ENCODE measurements around the gene MYH16. TPM values are rescaled to one million over a fixed set of nuclear protein-coding genes. Genes with fewer than 3 reads are reported as not detected.

The MYH16 gene
- polyA plus RNA-seq, 1 donor from 2014 or later, result not detected

DNA sequence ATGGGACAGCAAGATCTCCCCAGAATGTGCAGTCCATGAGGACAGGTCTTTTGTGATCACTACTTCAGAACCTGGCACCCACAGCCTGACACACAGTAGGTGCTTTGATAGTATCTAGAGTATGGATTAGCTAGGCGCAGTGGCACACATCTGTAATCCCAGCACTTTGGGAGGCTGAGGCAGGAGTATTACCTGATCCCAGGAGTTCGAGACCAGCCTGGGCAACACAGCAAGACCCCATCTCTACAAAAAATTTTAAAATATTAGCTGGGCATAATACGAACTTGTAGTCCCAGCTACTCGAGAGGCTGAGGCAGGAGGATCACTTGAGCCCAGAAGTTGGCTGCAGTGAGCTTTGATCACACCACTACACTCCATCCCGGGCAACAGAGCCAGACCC, 79.6 kb downstream of the MYH16 start:
- Histone ChIP-seq H3K9me2 (ENCODE audit: insufficient read depth, low read length) (no peaks in the 10 kb centered on the region), H3K79me2 (replicated peaks; ENCODE audit: insufficient read depth, low read length) (no peaks in the 10 kb centered on the region), H3K4me2 (ENCODE audit: low read length) (no peak overlapping the region), H3F3A (ENCODE audit: insufficient read depth, low read length, poor library complexity, severe bottlenecking) (no peaks in the 10 kb centered on the region), H3K36me3 (ENCODE audit: insufficient read depth, low read length) (peaks cover 3% of the 10 kb centered on the region), H4K20me1 (ENCODE audit: insufficient read depth) (no peaks in the 10 kb centered on the region), H3K9ac (ENCODE audit: low read length) (no peak overlapping the region), H3K4me3 (ENCODE audit: low read length) (no peak overlapping the region), H3K27ac (ENCODE audit: low read length) (no peak overlapping the region), H3K9me3 (ENCODE audit: low read length) (no peaks in the 10 kb centered on the region), H2AFZ (ENCODE audit: low read depth, low read length) (no peak overlapping the region), H3K27me3 (ENCODE audit: insufficient read depth, low read depth, low read length) (no peaks in the 10 kb centered on the region)
- TF ChIP-seq RAD21 (conservative IDR thresholded peaks at IDR 0.05), result no peak
- TF ChIP-seq EZH2 (IDR thresholded peaks at IDR 0.05; ENCODE audit: borderline replicate concordance, insufficient read depth, low read length, poor library complexity, severe bottlenecking), result no peak
- no peak for TF ChIP-seq CTCF (IDR thresholded peaks at IDR 0.05; ENCODE audit: poor library complexity, severe bottlenecking)
- no peak for TF ChIP-seq POLR2AphosphoS5 (IDR thresholded peaks at IDR 0.05)
- no peak for TF ChIP-seq SMC3 (conservative IDR thresholded peaks at IDR 0.05; ENCODE audit: poor library complexity)
- no peak for TF ChIP-seq TAF1 (IDR thresholded peaks at IDR 0.05; ENCODE audit: low read depth)
- no peak for TF ChIP-seq MXI1 (conservative IDR thresholded peaks at IDR 0.05; ENCODE audit: poor library complexity, severe bottlenecking)
- TF ChIP-seq EP300 (conservative IDR thresholded peaks at IDR 0.05; ENCODE audit: poor library complexity, severe bottlenecking), result no peak
- TF ChIP-seq, protein P1, sequence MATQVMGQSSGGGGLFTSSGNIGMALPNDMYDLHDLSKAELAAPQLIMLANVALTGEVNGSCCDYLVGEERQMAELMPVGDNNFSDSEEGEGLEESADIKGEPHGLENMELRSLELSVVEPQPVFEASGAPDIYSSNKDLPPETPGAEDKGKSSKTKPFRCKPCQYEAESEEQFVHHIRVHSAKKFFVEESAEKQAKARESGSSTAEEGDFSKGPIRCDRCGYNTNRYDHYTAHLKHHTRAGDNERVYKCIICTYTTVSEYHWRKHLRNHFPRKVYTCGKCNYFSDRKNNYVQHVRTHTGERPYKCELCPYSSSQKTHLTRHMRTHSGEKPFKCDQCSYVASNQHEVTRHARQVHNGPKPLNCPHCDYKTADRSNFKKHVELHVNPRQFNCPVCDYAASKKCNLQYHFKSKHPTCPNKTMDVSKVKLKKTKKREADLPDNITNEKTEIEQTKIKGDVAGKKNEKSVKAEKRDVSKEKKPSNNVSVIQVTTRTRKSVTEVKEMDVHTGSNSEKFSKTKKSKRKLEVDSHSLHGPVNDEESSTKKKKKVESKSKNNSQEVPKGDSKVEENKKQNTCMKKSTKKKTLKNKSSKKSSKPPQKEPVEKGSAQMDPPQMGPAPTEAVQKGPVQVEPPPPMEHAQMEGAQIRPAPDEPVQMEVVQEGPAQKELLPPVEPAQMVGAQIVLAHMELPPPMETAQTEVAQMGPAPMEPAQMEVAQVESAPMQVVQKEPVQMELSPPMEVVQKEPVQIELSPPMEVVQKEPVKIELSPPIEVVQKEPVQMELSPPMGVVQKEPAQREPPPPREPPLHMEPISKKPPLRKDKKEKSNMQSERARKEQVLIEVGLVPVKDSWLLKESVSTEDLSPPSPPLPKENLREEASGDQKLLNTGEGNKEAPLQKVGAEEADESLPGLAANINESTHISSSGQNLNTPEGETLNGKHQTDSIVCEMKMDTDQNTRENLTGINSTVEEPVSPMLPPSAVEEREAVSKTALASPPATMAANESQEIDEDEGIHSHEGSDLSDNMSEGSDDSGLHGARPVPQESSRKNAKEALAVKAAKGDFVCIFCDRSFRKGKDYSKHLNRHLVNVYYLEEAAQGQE (IDR thresholded peaks at IDR 0.05; ENCODE audit: borderline replicate concordance), result no peak

GRCh38 chr7:99355098-99355497, 82.5 kb downstream of the MYH16 start:
- no peaks in the 10 kb centered on the region for H3K9me3 ChIP-seq (ENCODE audit: low read length)
- H3K36me3 ChIP-seq (ENCODE audit: insufficient read depth, low read length), result peaks cover 3% of the 10 kb centered on the region
- no peaks in the 10 kb centered on the region for H3K27me3 ChIP-seq (ENCODE audit: insufficient read depth, low read depth, low read length)
- no peaks in the 10 kb centered on the region for H3K9me2 ChIP-seq (ENCODE audit: insufficient read depth, low read length)
- no peak overlapping the region for H3K27ac ChIP-seq (ENCODE audit: low read length)
- no peak overlapping the region for H3K9ac ChIP-seq (ENCODE audit: low read length)
- H3F3A ChIP-seq (ENCODE audit: insufficient read depth, low read length, poor library complexity, severe bottlenecking), result no peaks in the 10 kb centered on the region
- no peak overlapping the region for H3K4me3 ChIP-seq (ENCODE audit: low read length)
- TF ChIP-seq, protein P1 (IDR thresholded peaks at IDR 0.05; ENCODE audit: borderline replicate concordance), result no peak
- TF ChIP-seq TAF1 (IDR thresholded peaks at IDR 0.05; ENCODE audit: low read depth) (no peak), SMC3 (conservative IDR thresholded peaks at IDR 0.05; ENCODE audit: poor library complexity) (no peak), EZH2 (IDR thresholded peaks at IDR 0.05; ENCODE audit: borderline replicate concordance, insufficient read depth, low read length, poor library complexity, severe bottlenecking) (no peak), RAD21 (conservative IDR thresholded peaks at IDR 0.05) (no peak), POLR2AphosphoS5 (IDR thresholded peaks at IDR 0.05) (no peak), CTCF (IDR thresholded peaks at IDR 0.05; ENCODE audit: poor library complexity, severe bottlenecking) (no peak), EP300 (conservative IDR thresholded peaks at IDR 0.05; ENCODE audit: poor library complexity, severe bottlenecking) (no peak), MXI1 (conservative IDR thresholded peaks at IDR 0.05; ENCODE audit: poor library complexity, severe bottlenecking) (no peak)
- no peak overlapping the region for H3K4me2 ChIP-seq (ENCODE audit: low read length)
- no peaks in the 10 kb centered on the region for H3K79me2 ChIP-seq (replicated peaks; ENCODE audit: insufficient read depth, low read length)
- no peaks in the 10 kb centered on the region for H4K20me1 ChIP-seq (ENCODE audit: insufficient read depth)
- no peak overlapping the region for H2AFZ ChIP-seq (ENCODE audit: low read depth, low read length)

Data from neural cell (in vitro differentiated cells).